Neural cell (in vitro differentiated cells): ENCODE results near the gene COL4A1. TPM values are rescaled to one million over a fixed set of nuclear protein-coding genes. Genes with fewer than 3 reads are reported as not detected.

Source experiments
- H2AFZ ChIP-seq: fragments of 200-600, 300-800 bp; sonication (generic), shearing (Covaris generic); 2 replicates; pipeline ENCODE4 v1.6.0; 2014; ENCODE audit warnings: low read depth, mild to moderate bottlenecking, antibody characterized with exemption, low read length, moderate library complexity
- H3F3A ChIP-seq: fragments of 200-600 bp; shearing (Covaris generic); 2 replicates; pipeline ENCODE4 v1.6.1; 2016; ENCODE audit warnings: mild to moderate bottlenecking, moderate library complexity, mixed read lengths, antibody characterized with exemption, low read length; ENCODE audit not compliant: insufficient read depth, poor library complexity, severe bottlenecking
- H3K27ac ChIP-seq: fragments of 200-600, 300-800 bp; sonication (generic), shearing (Covaris generic); 2 replicates; pipeline ENCODE4 v1.5.1; 2014; ENCODE audit warnings: mild to moderate bottlenecking, low read length, moderate library complexity
- H3K27me3 ChIP-seq: fragments of 300-800, 200-600 bp; sonication (generic), shearing (Covaris generic); 2 replicates; pipeline ENCODE4 v1.6.0; 2014; ENCODE audit warnings: mild to moderate bottlenecking, low read depth, low read length, moderate library complexity; ENCODE audit not compliant: insufficient read depth
- H3K36me3 ChIP-seq: fragments of 300-800, 200-600 bp; sonication (generic), shearing (Covaris generic); 2 replicates; pipeline ENCODE4 v1.5.1; 2014; ENCODE audit warnings: mild to moderate bottlenecking, antibody characterized with exemption, low read length, moderate library complexity; ENCODE audit not compliant: insufficient read depth
- H3K4me2 ChIP-seq: fragments of 300-800, 200-600 bp; sonication (generic), shearing (Covaris generic); 2 replicates; pipeline ENCODE4 v1.6.0; 2014; ENCODE audit warnings: mild to moderate bottlenecking, low read length
- H3K4me3 ChIP-seq: fragments of 300-800, 200-600 bp; sonication (generic), shearing (Covaris generic); 2 replicates; pipeline ENCODE4 v1.5.1; 2014; ENCODE audit warnings: mild to moderate bottlenecking, low read length, moderate library complexity
- H3K79me2 ChIP-seq: fragments of 200-600 bp; shearing (Covaris generic); replicated peaks from 2 replicates; pipeline ENCODE4 v1.6.0; 2014; ENCODE audit warnings: mild to moderate bottlenecking, low read length, moderate library complexity; ENCODE audit not compliant: insufficient read depth
- H3K9ac ChIP-seq: fragments of 300-800, 200-600 bp; sonication (generic), shearing (Covaris generic); 2 replicates; pipeline ENCODE4 v1.6.1; 2016; ENCODE audit warnings: mild to moderate bottlenecking, low read length, mixed read lengths
- H3K9me2 ChIP-seq: fragments of 200-600 bp; shearing (Covaris generic); 2 replicates; pipeline ENCODE4 v1.6.1; 2016; ENCODE audit warnings: mild to moderate bottlenecking, low read length, mixed read lengths; ENCODE audit not compliant: insufficient read depth
- H3K9me3 ChIP-seq: fragments of 200-600, 300-800 bp; sonication (generic), shearing (Covaris generic); 2 replicates; pipeline ENCODE4 v1.6.1; 2016; ENCODE audit warnings: mild to moderate bottlenecking, mixed run types, low read length, moderate library complexity, mixed read lengths
- H4K20me1 ChIP-seq: fragments of 200-600 bp; shearing (Covaris generic); 2 replicates; pipeline ENCODE4 v1.6.1; 2016; ENCODE audit warnings: mild to moderate bottlenecking, mixed run types; ENCODE audit not compliant: insufficient read depth
- EP300 ChIP-seq: fragments of 450-650 bp; conservative IDR thresholded peaks from 2 replicates; pipeline ENCODE4 v1.6.1; 2014; ENCODE audit warnings: antibody characterized with exemption, mild to moderate bottlenecking, moderate library complexity; ENCODE audit not compliant: poor library complexity, severe bottlenecking
- EZH2 ChIP-seq: fragments of 200-600, 300-800 bp; shearing (Covaris generic), sonication (generic); IDR thresholded peaks from 2 replicates; pipeline ENCODE4 v1.6.1; 2014; ENCODE audit warnings: antibody characterized with exemption, low read length, borderline replicate concordance, mild to moderate bottlenecking; ENCODE audit not compliant: insufficient read depth, poor library complexity, severe bottlenecking
- MXI1 ChIP-seq: fragments of 450-650 bp; conservative IDR thresholded peaks from 2 replicates; pipeline ENCODE4 v1.6.1; 2014; ENCODE audit warnings: antibody characterized with exemption, mild to moderate bottlenecking; ENCODE audit not compliant: poor library complexity, severe bottlenecking
- POLR2AphosphoS5 ChIP-seq: IDR thresholded peaks from 2 replicates; pipeline ENCODE4 v1.6.1; 2012
- RAD21 ChIP-seq: fragments of 450-650 bp; conservative IDR thresholded peaks from 2 replicates; pipeline ENCODE4 v1.6.1; 2014; ENCODE audit warnings: antibody characterized with exemption, mild to moderate bottlenecking, moderate library complexity
- SMC3 ChIP-seq: fragments of 450-650 bp; conservative IDR thresholded peaks from 2 replicates; pipeline ENCODE4 v1.6.1; 2014; ENCODE audit warnings: antibody characterized with exemption, mild to moderate bottlenecking, moderate library complexity; ENCODE audit not compliant: poor library complexity
- TAF1 ChIP-seq: IDR thresholded peaks from 2 replicates; pipeline ENCODE4 v1.6.1; 2012; ENCODE audit warnings: low read depth
- polyA plus RNA-seq: library from polyadenylated mRNA; depleted of rRNA; stranded (reverse); fragments of >200 nt; gene quantifications from 2 replicates; pipeline ENCODE4 v1.2.3, GENCODE V29; 2014
- TF ChIP-seq, protein P1 (sequence below): IDR thresholded peaks from 2 replicates; pipeline ENCODE4 v1.6.1; 2012; ENCODE audit warnings: borderline replicate concordance
- TF ChIP-seq, protein P2 (sequence below): fragments of 450-650 bp; IDR thresholded peaks from 2 replicates; pipeline ENCODE4 v1.5.1; 2014; ENCODE audit warnings: antibody characterized with exemption, mild to moderate bottlenecking, moderate library complexity; ENCODE audit not compliant: poor library complexity, severe bottlenecking

COL4A1 gene
- polyA plus RNA-seq, 1 donor from 2014 or later: 13.1 TPM

DNA sequence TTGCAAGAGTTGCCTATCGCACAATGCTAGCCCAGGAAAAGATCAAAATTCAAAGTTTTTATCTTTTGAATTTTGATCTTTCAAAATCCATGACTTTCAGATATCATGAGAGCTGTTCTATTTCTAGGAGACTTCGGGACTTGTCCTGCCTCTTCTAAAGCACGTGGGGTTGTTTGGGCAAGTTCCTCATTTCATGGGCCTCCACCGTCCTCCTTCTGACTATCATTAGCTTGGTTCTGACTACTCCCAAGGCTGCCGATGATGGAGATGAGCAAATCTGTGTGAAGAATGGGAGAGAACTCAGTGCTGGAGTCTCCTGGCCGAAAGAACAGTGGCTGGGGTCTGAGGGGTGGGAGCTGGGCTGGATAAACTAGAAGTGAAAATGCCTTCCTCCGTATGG, 86.5 kb downstream of the COL4A1 start:
- Histone ChIP-seq H3K27me3 (no peaks in the 10 kb centered on the region), H3K4me3 (no peak overlapping the region), H3K9ac (no peak overlapping the region), H3K79me2 (no peaks in the 10 kb centered on the region), H3K9me2 (no peaks in the 10 kb centered on the region), H3F3A (no peaks in the 10 kb centered on the region), H3K9me3 (no peaks in the 10 kb centered on the region), H4K20me1 (no peaks in the 10 kb centered on the region), H3K4me2 (no peak overlapping the region), H2AFZ (no peak overlapping the region), H3K36me3 (no peaks in the 10 kb centered on the region), H3K27ac (no peak overlapping the region)
- TF ChIP-seq, protein P1, sequence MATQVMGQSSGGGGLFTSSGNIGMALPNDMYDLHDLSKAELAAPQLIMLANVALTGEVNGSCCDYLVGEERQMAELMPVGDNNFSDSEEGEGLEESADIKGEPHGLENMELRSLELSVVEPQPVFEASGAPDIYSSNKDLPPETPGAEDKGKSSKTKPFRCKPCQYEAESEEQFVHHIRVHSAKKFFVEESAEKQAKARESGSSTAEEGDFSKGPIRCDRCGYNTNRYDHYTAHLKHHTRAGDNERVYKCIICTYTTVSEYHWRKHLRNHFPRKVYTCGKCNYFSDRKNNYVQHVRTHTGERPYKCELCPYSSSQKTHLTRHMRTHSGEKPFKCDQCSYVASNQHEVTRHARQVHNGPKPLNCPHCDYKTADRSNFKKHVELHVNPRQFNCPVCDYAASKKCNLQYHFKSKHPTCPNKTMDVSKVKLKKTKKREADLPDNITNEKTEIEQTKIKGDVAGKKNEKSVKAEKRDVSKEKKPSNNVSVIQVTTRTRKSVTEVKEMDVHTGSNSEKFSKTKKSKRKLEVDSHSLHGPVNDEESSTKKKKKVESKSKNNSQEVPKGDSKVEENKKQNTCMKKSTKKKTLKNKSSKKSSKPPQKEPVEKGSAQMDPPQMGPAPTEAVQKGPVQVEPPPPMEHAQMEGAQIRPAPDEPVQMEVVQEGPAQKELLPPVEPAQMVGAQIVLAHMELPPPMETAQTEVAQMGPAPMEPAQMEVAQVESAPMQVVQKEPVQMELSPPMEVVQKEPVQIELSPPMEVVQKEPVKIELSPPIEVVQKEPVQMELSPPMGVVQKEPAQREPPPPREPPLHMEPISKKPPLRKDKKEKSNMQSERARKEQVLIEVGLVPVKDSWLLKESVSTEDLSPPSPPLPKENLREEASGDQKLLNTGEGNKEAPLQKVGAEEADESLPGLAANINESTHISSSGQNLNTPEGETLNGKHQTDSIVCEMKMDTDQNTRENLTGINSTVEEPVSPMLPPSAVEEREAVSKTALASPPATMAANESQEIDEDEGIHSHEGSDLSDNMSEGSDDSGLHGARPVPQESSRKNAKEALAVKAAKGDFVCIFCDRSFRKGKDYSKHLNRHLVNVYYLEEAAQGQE: no peak
- TF ChIP-seq EP300 (no peak), MXI1 (no peak), EZH2 (no peak), SMC3 (no peak), RAD21 (no peak), POLR2AphosphoS5 (no peak), TAF1 (no peak)
- TF ChIP-seq, protein P2, sequence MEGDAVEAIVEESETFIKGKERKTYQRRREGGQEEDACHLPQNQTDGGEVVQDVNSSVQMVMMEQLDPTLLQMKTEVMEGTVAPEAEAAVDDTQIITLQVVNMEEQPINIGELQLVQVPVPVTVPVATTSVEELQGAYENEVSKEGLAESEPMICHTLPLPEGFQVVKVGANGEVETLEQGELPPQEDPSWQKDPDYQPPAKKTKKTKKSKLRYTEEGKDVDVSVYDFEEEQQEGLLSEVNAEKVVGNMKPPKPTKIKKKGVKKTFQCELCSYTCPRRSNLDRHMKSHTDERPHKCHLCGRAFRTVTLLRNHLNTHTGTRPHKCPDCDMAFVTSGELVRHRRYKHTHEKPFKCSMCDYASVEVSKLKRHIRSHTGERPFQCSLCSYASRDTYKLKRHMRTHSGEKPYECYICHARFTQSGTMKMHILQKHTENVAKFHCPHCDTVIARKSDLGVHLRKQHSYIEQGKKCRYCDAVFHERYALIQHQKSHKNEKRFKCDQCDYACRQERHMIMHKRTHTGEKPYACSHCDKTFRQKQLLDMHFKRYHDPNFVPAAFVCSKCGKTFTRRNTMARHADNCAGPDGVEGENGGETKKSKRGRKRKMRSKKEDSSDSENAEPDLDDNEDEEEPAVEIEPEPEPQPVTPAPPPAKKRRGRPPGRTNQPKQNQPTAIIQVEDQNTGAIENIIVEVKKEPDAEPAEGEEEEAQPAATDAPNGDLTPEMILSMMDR: no peak

DNA sequence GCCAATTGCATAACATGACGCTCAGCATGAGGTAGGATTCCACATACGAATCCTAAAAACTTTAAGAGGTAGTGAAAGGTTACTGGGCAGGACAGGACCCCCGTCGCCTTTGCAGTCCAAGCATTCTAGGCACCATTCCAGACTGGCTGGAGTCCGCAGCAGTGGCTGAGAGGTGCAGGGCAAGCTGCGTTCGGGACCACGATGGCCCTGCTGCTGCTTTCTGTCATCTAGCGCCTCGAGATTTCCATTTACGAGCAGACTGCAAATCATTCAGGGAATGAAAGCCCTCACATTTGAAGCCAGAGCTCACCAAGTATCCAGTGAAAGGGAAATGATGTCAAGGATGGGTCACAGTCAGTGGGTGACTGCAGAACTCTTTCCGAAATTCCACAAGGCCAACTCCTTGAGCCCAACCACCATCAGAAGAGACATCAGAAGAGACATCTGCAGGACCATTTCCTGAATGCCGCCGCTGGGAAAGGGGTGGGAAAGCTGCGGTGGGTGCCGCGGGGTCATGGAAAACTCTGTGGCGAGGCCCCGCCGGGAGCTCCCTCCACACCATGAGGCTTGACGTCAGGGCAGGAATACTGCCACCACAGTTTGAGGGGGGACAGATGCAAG, 88.3 kb downstream of the COL4A1 start:
- H3K27me3 ChIP-seq: no peaks in the 10 kb centered on the region
- no peaks in the 10 kb centered on the region for H3K9me2 ChIP-seq
- H3K9ac ChIP-seq: no peak overlapping the region
- H3K27ac ChIP-seq: no peak overlapping the region
- no peak overlapping the region for H2AFZ ChIP-seq
- H3K79me2 ChIP-seq: no peaks in the 10 kb centered on the region
- no peak overlapping the region for H3K4me3 ChIP-seq
- no peaks in the 10 kb centered on the region for H3K36me3 ChIP-seq
- H4K20me1 ChIP-seq: no peaks in the 10 kb centered on the region
- no peaks in the 10 kb centered on the region for H3K9me3 ChIP-seq
- H3F3A ChIP-seq: no peaks in the 10 kb centered on the region
- no peak for TF ChIP-seq SMC3
- no peak for TF ChIP-seq EZH2
- TF ChIP-seq, protein P2: no peak
- no peak for TF ChIP-seq TAF1
- no peak for TF ChIP-seq EP300
- no peak for TF ChIP-seq RAD21
- TF ChIP-seq, protein P1: no peak
- TF ChIP-seq POLR2AphosphoS5: no peak
- TF ChIP-seq MXI1: no peak
- H3K4me2 ChIP-seq: no peak overlapping the region
